MM.1S (cell line): ENCODE measurements around the gene APOB.

Experiments used
- CTCF ChIP-seq: fragments of 300-600 bp; sonication (generic); IDR thresholded peaks from 2 replicates; pipeline ENCODE4 v1.5.1; 2016; ENCODE audit warnings: antibody characterized with exemption, low read length, mixed read lengths
- EZH2 ChIP-seq: fragments of 300-600 bp; sonication (generic); optimal IDR thresholded peaks from 2 replicates; pipeline ENCODE3; 2017; ENCODE audit warnings: low read depth, mild to moderate bottlenecking, antibody characterized with exemption, low read length, mixed read lengths
- EZH2phosphoT487 ChIP-seq: fragments of 300-600 bp; sonication (generic); IDR thresholded peaks from 2 replicates; pipeline ENCODE4 v1.6.1; 2018; ENCODE audit warnings: antibody characterized with exemption, low read length

- TF ChIP-seq CTCF: no peak
- no peak for TF ChIP-seq EZH2
- TF ChIP-seq EZH2phosphoT487: no peak
Measured at GRCh38 chr2:20976527-20976926, 67.3 kb downstream of the APOB start.
